HAP-1 (cell line): ENCODE data around the gene WDCP.
"Not testable (repeated sequence)": the region's sequence is repeated elsewhere in the genome, so short reads cannot be mapped to it uniquely, and the experiment has no call there.

Source experiments
- DNase-seq, 2 experiments: peaks; one replicate each; pipeline ENCODE4 v3.0.0-alpha.2; 2016 to 2020; ENCODE audit warnings: low spot score in 2 of 2
- H3K27me3 ChIP-seq: fragments of 250-450 bp; sonication (Bioruptor Pico); 2 replicates; pipeline ENCODE4 v1.5.1; 2020; ENCODE audit warnings: low read depth, mild to moderate bottlenecking, moderate library complexity
- H3K36me3 ChIP-seq: fragments of 250-450 bp; sonication (Bioruptor Pico); replicated peaks from 2 replicates; pipeline ENCODE4 v1.5.1; 2020; ENCODE audit warnings: mild to moderate bottlenecking
- H3K4me1 ChIP-seq: fragments of 250-450 bp; sonication (Bioruptor Pico); 2 replicates; pipeline ENCODE4 v1.5.1; 2020; ENCODE audit warnings: mild to moderate bottlenecking
- H3K4me3 ChIP-seq: fragments of 250-450 bp; sonication (Bioruptor Pico); 2 replicates; pipeline ENCODE4 v1.5.1; 2020; ENCODE audit warnings: mild to moderate bottlenecking, moderate library complexity
- H3K9me3 ChIP-seq: fragments of 250-450 bp; sonication (Bioruptor Pico); 2 replicates; pipeline ENCODE4 v1.5.1; 2020; ENCODE audit warnings: mild to moderate bottlenecking, moderate library complexity
- in situ Hi-C: fragments of 300-500 bp; cut with MboI; formaldehyde crosslinking; loops from 3 replicates; pipeline ENCODE4 v1.14.3; 2020; ENCODE audit warnings: low sequenced_read_pairs, inconsistent platforms, mixed read lengths

WDCP gene

GRCh38 chr2:24022975-24023575, 24.1 kb downstream of the WDCP start:
- no peaks in the 10 kb centered on the region for H3K9me3 ChIP-seq
- no peak for DNase-seq
- H3K36me3 ChIP-seq: peaks cover 8% of the 10 kb centered on the region
- peaks cover 14% of the 10 kb centered on the region for H3K4me1 ChIP-seq
- in situ Hi-C loops: no loop called here
- no peaks in the 10 kb centered on the region for H3K27me3 ChIP-seq
- H3K4me3 ChIP-seq: no peak overlapping the region

GRCh38 chr2:24022324-24022974, 24.7 kb downstream of the WDCP start:
- no peak overlapping the region for H3K4me3 ChIP-seq
- no peaks in the 10 kb centered on the region for H3K9me3 ChIP-seq
- H3K27me3 ChIP-seq: no peaks in the 10 kb centered on the region
- in situ Hi-C loops: no loop called here
- H3K36me3 ChIP-seq: peaks cover 8% of the 10 kb centered on the region
- DNase-seq: no peak
- H3K4me1 ChIP-seq: peaks cover 14% of the 10 kb centered on the region

GRCh38 chr2:24021122-24021998, 25.8 kb downstream of the WDCP start:
- Histone ChIP-seq H3K4me1 (peaks cover 11% of the 10 kb centered on the region), H3K9me3 (no peaks in the 10 kb centered on the region), H3K4me3 (no peak overlapping the region), H3K36me3 (peaks cover 8% of the 10 kb centered on the region), H3K27me3 (no peaks in the 10 kb centered on the region)
- in situ Hi-C loops: no loop called here
- peak in 1 of 2 experiments; percentile 66 for DNase-seq

- in situ Hi-C loops: no loop called here
- peak in 1 of 2 experiments; percentile 57 for DNase-seq
- peaks cover 8% of the 10 kb centered on the region for H3K36me3 ChIP-seq
These were observed 26.9 kb downstream of the WDCP start for GRCh38 chr2:24020244-24020643.

GRCh38 chr2:24019729-24020128, 27.5 kb downstream of the WDCP start:
- no peak for DNase-seq
- Histone ChIP-seq H3K4me1 (0 out of 2 replicates have a peak, but pooled peaks cover 2% of the 10 kb centered on the region), H3K36me3 (peaks cover 8% of the 10 kb centered on the region), H3K9me3 (no peaks in the 10 kb centered on the region), H3K27me3 (no peaks in the 10 kb centered on the region), H3K4me3 (no peak overlapping the region)
- in situ Hi-C loops: no loop called here

More at GRCh38 chr2:24020244-24020643, 26.9 kb downstream of the WDCP start:
- H3K27me3 ChIP-seq: no peaks in the 10 kb centered on the region
- H3K9me3 ChIP-seq: no peaks in the 10 kb centered on the region
- H3K4me3 ChIP-seq: no peak overlapping the region
- H3K4me1 ChIP-seq: 0 out of 2 replicates have a peak, but pooled peaks cover 2% of the 10 kb centered on the region

- H3K9me3 ChIP-seq: no peaks in the 10 kb centered on the region
- in situ Hi-C loops: no loop called here
- H3K4me1 ChIP-seq: 0 out of 2 replicates have a peak, but pooled peaks cover 2% of the 10 kb centered on the region
- no peaks in the 10 kb centered on the region for H3K27me3 ChIP-seq
- H3K36me3 ChIP-seq: peaks cover 8% of the 10 kb centered on the region
- no peak overlapping the region for H3K4me3 ChIP-seq
- no peak for DNase-seq
These were observed 28.9 kb downstream of the WDCP start for GRCh38 chr2:24018241-24018640.

- H3K4me3 ChIP-seq: no peak overlapping the region
- in situ Hi-C loops: no loop called here
- peaks cover 4% of the 10 kb centered on the region for H3K36me3 ChIP-seq
- 0 out of 2 replicates have a peak, but pooled peaks cover 2% of the 10 kb centered on the region for H3K4me1 ChIP-seq
- no peaks in the 10 kb centered on the region for H3K27me3 ChIP-seq
- DNase-seq: no peak
- H3K9me3 ChIP-seq: no peaks in the 10 kb centered on the region
These were observed 29.5 kb downstream of the WDCP start for GRCh38 chr2:24017711-24018110.

GRCh38 chr2:24016853-24017703, 30.1 kb downstream of the WDCP start:
- H3K4me3 ChIP-seq: no peak overlapping the region
- in situ Hi-C loops: no loop called here
- H3K9me3 ChIP-seq: no peaks in the 10 kb centered on the region
- 0 out of 2 replicates have a peak, but pooled peaks cover 2% of the 10 kb centered on the region for H3K4me1 ChIP-seq
- no peak for DNase-seq
- no peaks in the 10 kb centered on the region for H3K27me3 ChIP-seq
- H3K36me3 ChIP-seq: no peaks in the 10 kb centered on the region; the same call in 1 of the 2 replicates

GRCh38 chr2:24016376-24016761, 30.8 kb downstream of the WDCP start:
- Histone ChIP-seq H3K4me1 (0 out of 2 replicates have a peak, but pooled peaks cover 2% of the 10 kb centered on the region), H3K27me3 (no peaks in the 10 kb centered on the region), H3K9me3 (no peaks in the 10 kb centered on the region), H3K36me3 (no peaks in the 10 kb centered on the region), H3K4me3 (no peak overlapping the region)
- no peak for DNase-seq
- in situ Hi-C loops: no loop called here

GRCh38 chr2:24015562-24016375, 31.4 kb downstream of the WDCP start:
- H3K27me3 ChIP-seq: no peaks in the 10 kb centered on the region
- in situ Hi-C loops: no loop called here
- no peak overlapping the region for H3K4me3 ChIP-seq
- no peaks in the 10 kb centered on the region for H3K36me3 ChIP-seq
- 0 out of 2 replicates have a peak, but pooled peaks cover 2% of the 10 kb centered on the region for H3K4me1 ChIP-seq
- H3K9me3 ChIP-seq: no peaks in the 10 kb centered on the region
- no peak for DNase-seq

GRCh38 chr2:24014902-24015301, 32.3 kb downstream of the WDCP start:
- H3K36me3 ChIP-seq, in situ Hi-C loops, H3K4me1 ChIP-seq, H3K4me3 ChIP-seq, DNase-seq, H3K27me3 ChIP-seq, H3K9me3 ChIP-seq: not testable (repeated sequence)

GRCh38 chr2:24012521-24013188, 34.5 kb downstream of the WDCP start:
- no peak for DNase-seq
- no peaks in the 10 kb centered on the region for H3K9me3 ChIP-seq
- in situ Hi-C loops: no loop called here
- H3K4me3 ChIP-seq: no peak overlapping the region
- no peaks in the 10 kb centered on the region for H3K27me3 ChIP-seq
- H3K4me1 ChIP-seq: no peaks in the 10 kb centered on the region
- H3K36me3 ChIP-seq: no peaks in the 10 kb centered on the region
